HEK293 (cell line): ENCODE measurements around the gene CSRP1.

Experiments used
- BCL11A ChIP-seq: fragments of 450-650 bp; formaldehyde crosslinking; IDR thresholded peaks from 2 replicates; pipeline ENCODE4 v1.5.1; 2016; ENCODE audit warnings: low read depth, missing biosample characterization, missing genetic modification characterization
- CTCF ChIP-seq: fragments of 450-650 bp; formaldehyde crosslinking; IDR thresholded peaks from 2 replicates; pipeline ENCODE4 v1.5.1; 2016; ENCODE audit warnings: missing biosample characterization, missing genetic modification characterization
- ZNF140 ChIP-seq: fragments of 450-650 bp; formaldehyde crosslinking; IDR thresholded peaks from 2 replicates; pipeline ENCODE4 v1.5.1; 2016; ENCODE audit warnings: missing biosample characterization, missing genetic modification characterization
- TF ChIP-seq, protein P1 (sequence below): fragments of 450-650 bp; formaldehyde crosslinking; IDR thresholded peaks from 2 replicates; pipeline ENCODE4 v1.5.1; 2016; ENCODE audit warnings: missing biosample characterization, missing genetic modification characterization, borderline replicate concordance

GRCh38 chr1:201459052-201459451 is 47.9 kb downstream of the CSRP1 start:
- TF ChIP-seq ZNF140 (tag by site-specific recombination) (no peak), CTCF (tag by site-specific recombination) (no peak), BCL11A (tag by site-specific recombination) (no peak)
- TF ChIP-seq, protein P1, sequence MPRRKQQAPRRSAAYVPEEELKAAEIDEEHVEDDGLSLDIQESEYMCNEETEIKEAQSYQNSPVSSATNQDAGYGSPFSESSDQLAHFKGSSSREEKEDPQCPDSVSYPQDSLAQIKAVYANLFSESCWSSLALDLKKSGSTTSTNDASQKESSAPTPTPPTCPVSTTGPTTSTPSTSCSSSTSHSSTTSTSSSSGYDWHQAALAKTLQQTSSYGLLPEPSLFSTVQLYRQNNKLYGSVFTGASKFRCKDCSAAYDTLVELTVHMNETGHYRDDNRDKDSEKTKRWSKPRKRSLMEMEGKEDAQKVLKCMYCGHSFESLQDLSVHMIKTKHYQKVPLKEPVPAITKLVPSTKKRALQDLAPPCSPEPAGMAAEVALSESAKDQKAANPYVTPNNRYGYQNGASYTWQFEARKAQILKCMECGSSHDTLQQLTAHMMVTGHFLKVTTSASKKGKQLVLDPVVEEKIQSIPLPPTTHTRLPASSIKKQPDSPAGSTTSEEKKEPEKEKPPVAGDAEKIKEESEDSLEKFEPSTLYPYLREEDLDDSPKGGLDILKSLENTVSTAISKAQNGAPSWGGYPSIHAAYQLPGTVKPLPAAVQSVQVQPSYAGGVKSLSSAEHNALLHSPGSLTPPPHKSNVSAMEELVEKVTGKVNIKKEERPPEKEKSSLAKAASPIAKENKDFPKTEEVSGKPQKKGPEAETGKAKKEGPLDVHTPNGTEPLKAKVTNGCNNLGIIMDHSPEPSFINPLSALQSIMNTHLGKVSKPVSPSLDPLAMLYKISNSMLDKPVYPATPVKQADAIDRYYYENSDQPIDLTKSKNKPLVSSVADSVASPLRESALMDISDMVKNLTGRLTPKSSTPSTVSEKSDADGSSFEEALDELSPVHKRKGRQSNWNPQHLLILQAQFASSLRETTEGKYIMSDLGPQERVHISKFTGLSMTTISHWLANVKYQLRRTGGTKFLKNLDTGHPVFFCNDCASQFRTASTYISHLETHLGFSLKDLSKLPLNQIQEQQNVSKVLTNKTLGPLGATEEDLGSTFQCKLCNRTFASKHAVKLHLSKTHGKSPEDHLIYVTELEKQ, result no peak
